SK-N-SH (cell line): ENCODE results near the gene FLT3LG. TPM values are rescaled to one million over a fixed set of nuclear protein-coding genes. Genes with fewer than 3 reads are reported as not detected.

Experiments
- CTCF ChIA-PET: fragments of 300-600, 350-600 bp; formaldehyde crosslinking; extraction: SDS; loops from one replicate; lab custom pipeline; 2021; lab: Yijun Ruan, JAX
- POLR2A ChIA-PET: fragments of 350-600 bp; sonication (Branson Sonifier 250); formaldehyde crosslinking; extraction: SDS; loops from one replicate; lab custom pipeline; 2020; ENCODE audit warnings: antibody characterized with exemption, inconsistent platforms; lab: Yijun Ruan, JAX
- DNase-seq: peaks from one replicate; pipeline ENCODE4 v3.0.0; 2012
- H2AFZ ChIP-seq: fragments of 200-600 bp; sonication (generic); 2 replicates; pipeline ENCODE4 v1.8.1; 2016; ENCODE audit warnings: antibody characterized with exemption, mild to moderate bottlenecking, low read depth
- H3F3A ChIP-seq: fragments of 200-600 bp; sonication (generic); replicated peaks from 2 replicates; pipeline ENCODE3; 2016; ENCODE audit warnings: antibody characterized with exemption, mild to moderate bottlenecking; ENCODE audit not compliant: insufficient read depth
- H3K27ac ChIP-seq, 2 experiments: fragments of 200-500 bp in 1 of 2; fragments of 200-600 bp in 1 of 2; sonication (Bioruptor generic) in 1 of 2; sonication (generic), shearing (Covaris generic) in 1 of 2; 2 replicates each; pipeline versions ENCODE4 v1.5.1 to v1.6.1; 2014 to 2016; ENCODE audit warnings: low read depth in 2 of 2, inconsistent platforms in 1 of 2, low read length in 1 of 2, mild to moderate bottlenecking in 1 of 2, mixed read lengths in 1 of 2
- H3K27me3 ChIP-seq: fragments of 200-600 bp; sonication (generic), shearing (Covaris generic); 2 replicates; pipeline ENCODE4 v1.6.1; 2016; ENCODE audit warnings: mixed run types; ENCODE audit not compliant: insufficient read depth
- H3K36me3 ChIP-seq, 2 experiments: fragments of 200-500 bp in 1 of 2; fragments of 200-600 bp in 1 of 2; sonication (Bioruptor generic) in 1 of 2; sonication (generic) in 1 of 2; replicated peaks in 1 of 2; 2 replicates each; pipeline versions ENCODE3 to v1.5.1; 2014 to 2016; ENCODE audit warnings: low read length in 1 of 2, mild to moderate bottlenecking in 1 of 2; ENCODE audit not compliant: insufficient read depth in 2 of 2, control insufficient read depth in 1 of 2
- H3K4me1 ChIP-seq, 2 experiments: fragments of 200-500 bp in 1 of 2; fragments of 200-600 bp in 1 of 2; sonication (Bioruptor generic) in 1 of 2; sonication (generic), shearing (Covaris generic) in 1 of 2; 2 replicates each; pipeline versions ENCODE4 v1.5.1 to v1.6.1; 2014 to 2016; ENCODE audit warnings: low read depth in 1 of 2, low read length in 1 of 2, mixed run types in 1 of 2; ENCODE audit not compliant: insufficient read depth in 2 of 2, control insufficient read depth in 1 of 2
- H3K4me2 ChIP-seq: fragments of 200-600 bp; sonication (generic), shearing (Covaris generic); 2 replicates; pipeline ENCODE4 v1.6.1; 2017; ENCODE audit warnings: mixed run types
- H3K4me3 ChIP-seq, 2 experiments: fragments of 200-500 bp in 1 of 2; fragments of 200-600 bp in 1 of 2; sonication (Bioruptor generic) in 1 of 2; sonication (generic), shearing (Covaris generic) in 1 of 2; 2 replicates each; pipeline versions ENCODE4 v1.5.1 to v1.8.1; 2014 to 2016; ENCODE audit warnings: low read depth in 2 of 2, inconsistent platforms in 1 of 2, low read length in 1 of 2, mild to moderate bottlenecking in 1 of 2, mixed read lengths in 1 of 2, moderate library complexity in 1 of 2
- H3K79me2 ChIP-seq: fragments of 200-600 bp; sonication (generic); 2 replicates; pipeline ENCODE4 v1.8.1; 2017; ENCODE audit warnings: mild to moderate bottlenecking; ENCODE audit not compliant: insufficient read depth
- H3K9ac ChIP-seq: fragments of 200-600 bp; sonication (generic); 2 replicates; pipeline ENCODE4 v1.6.1; 2017; ENCODE audit warnings: mixed run types
- H3K9me2 ChIP-seq: fragments of 200-600 bp; sonication (generic); 2 replicates; pipeline ENCODE4 v1.6.1; 2017; ENCODE audit warnings: mixed run types
- H3K9me3 ChIP-seq: fragments of 200-600 bp; sonication (generic); 2 replicates; pipeline ENCODE4 v1.6.1; 2017; ENCODE audit warnings: mixed run types, mild to moderate bottlenecking, moderate library complexity
- H4K20me1 ChIP-seq: fragments of 200-600 bp; sonication (generic); 2 replicates; pipeline ENCODE4 v1.6.1; 2017; ENCODE audit warnings: mild to moderate bottlenecking, mixed run types; ENCODE audit not compliant: insufficient read depth
- CHD2 ChIP-seq: fragments of 150-350 bp; IDR thresholded peaks from 2 replicates; pipeline ENCODE4 v1.6.1; 2018; ENCODE audit warnings: low read length; ENCODE audit not compliant: partially characterized antibody
- FOXM1 ChIP-seq: IDR thresholded peaks from 2 replicates; pipeline ENCODE4 v1.4.0; 2012; ENCODE audit warnings: low read depth, mild to moderate bottlenecking
- JUND ChIP-seq: IDR thresholded peaks from 2 replicates; pipeline ENCODE4 v1.4.0; 2012
- RCOR1 ChIP-seq: fragments of 150-350 bp; IDR thresholded peaks from 2 replicates; pipeline ENCODE4 v1.6.1; 2017; ENCODE audit warnings: antibody characterized with exemption, low read length
- TAF1 ChIP-seq: IDR thresholded peaks from 2 replicates; pipeline ENCODE4 v1.6.1; 2012; ENCODE audit warnings: low read depth, mild to moderate bottlenecking, low read length, moderate library complexity, borderline replicate concordance
- WGBS: methylation state at CpG from one replicate; pipeline ENCODE4 v1.1.6; 2017; ENCODE audit warnings: low lambda C conversion rate; 5-methylcytosine and 5-hydroxymethylcytosine counted together
- polyA plus RNA-seq, 3 experiments: library from polyadenylated mRNA; depleted of rRNA; stranded (reverse); fragments of >200 nt; gene quantifications; 2 replicates each; pipeline ENCODE4 v1.2.3, GENCODE V29; 2012
- TF ChIP-seq, protein P1 (sequence below): fragments of 150-350 bp; IDR thresholded peaks from 2 replicates; pipeline ENCODE4 v1.6.1; 2016; ENCODE audit warnings: mild to moderate bottlenecking, low read depth, low read length
- TF ChIP-seq, protein P2 (sequence below): IDR thresholded peaks from 2 replicates; pipeline ENCODE4 v1.4.0; 2012; ENCODE audit warnings: low read depth

Gene FLT3LG
- polyA plus RNA-seq, 1 of the 3 experiments (the other 2 are of a cell fraction): 6.4 TPM

DNA sequence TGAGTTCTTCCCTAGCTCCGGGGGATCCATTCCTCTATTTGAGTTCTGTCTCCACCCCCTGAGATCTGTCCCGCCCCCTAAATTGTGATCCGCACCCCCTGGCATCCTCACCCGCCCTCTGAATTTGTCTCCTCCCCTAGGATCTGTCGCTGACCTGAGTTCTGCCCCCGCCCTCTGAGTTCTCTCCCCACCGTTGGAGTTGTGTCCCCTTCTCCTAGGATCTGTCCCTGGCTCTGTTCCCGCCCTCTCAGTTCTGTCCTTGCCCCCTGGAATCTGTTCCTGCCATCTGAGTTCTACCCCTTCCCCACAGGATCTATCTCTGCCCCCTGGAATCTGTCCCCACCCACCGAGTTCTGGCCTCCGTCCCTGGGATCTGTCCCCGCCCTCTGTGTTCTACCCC, 31.7 kb upstream of the FLT3LG start:
- POLR2A ChIA-PET: interaction anchor here (1.4 kb wide), 1 partner anchor 9 kb away, joined by 4 read pairs; the partner anchor contains the start of gene PIH1D1
- peak overlapping the region; percentile 96 for H3K4me2 ChIP-seq
- no peaks in the 10 kb centered on the region for H3K9me2 ChIP-seq
- DNase-seq: no peak
- H3K9me3 ChIP-seq: no peaks in the 10 kb centered on the region
- H3K27ac ChIP-seq: no peak overlapping the region; a peak in 1 of 4 replicates
- TF ChIP-seq JUND: no peak
- TF ChIP-seq, protein P1, sequence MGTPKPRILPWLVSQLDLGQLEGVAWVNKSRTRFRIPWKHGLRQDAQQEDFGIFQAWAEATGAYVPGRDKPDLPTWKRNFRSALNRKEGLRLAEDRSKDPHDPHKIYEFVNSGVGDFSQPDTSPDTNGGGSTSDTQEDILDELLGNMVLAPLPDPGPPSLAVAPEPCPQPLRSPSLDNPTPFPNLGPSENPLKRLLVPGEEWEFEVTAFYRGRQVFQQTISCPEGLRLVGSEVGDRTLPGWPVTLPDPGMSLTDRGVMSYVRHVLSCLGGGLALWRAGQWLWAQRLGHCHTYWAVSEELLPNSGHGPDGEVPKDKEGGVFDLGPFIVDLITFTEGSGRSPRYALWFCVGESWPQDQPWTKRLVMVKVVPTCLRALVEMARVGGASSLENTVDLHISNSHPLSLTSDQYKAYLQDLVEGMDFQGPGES: no peak
- H3K27me3 ChIP-seq: peaks cover 44% of the 10 kb centered on the region
- 3% methylated on average over 11 of the region's 11 CpGs for WGBS
- H3F3A ChIP-seq: peaks cover 22% of the 10 kb centered on the region
- H3K9ac ChIP-seq: no peak overlapping the region
- peak overlapping the region; percentile 76; the same call in 1 of the 2 replicates for H2AFZ ChIP-seq
- no peaks in the 10 kb centered on the region; the same call in 1 of the 2 replicates for H4K20me1 ChIP-seq
- no peaks in the 10 kb centered on the region for H3K79me2 ChIP-seq
- peaks cover 0 to 4% of the 10 kb centered on the region in 2 experiments for H3K36me3 ChIP-seq
- H3K4me1 ChIP-seq: peaks cover 0 to 22% of the 10 kb centered on the region in 2 experiments; a peak in 1 of 4 replicates
- H3K4me3 ChIP-seq: peak overlapping the region; percentile 59 to 62
- CTCF ChIA-PET: interaction anchor here (1.0 to 11.2 kb wide), 15 partner anchors 8 to 213 kb away, joined by 3 to 149 read pairs (median 5); partner anchors contain the start of genes DKKL1, KASH5 and PIH1D1

DNA sequence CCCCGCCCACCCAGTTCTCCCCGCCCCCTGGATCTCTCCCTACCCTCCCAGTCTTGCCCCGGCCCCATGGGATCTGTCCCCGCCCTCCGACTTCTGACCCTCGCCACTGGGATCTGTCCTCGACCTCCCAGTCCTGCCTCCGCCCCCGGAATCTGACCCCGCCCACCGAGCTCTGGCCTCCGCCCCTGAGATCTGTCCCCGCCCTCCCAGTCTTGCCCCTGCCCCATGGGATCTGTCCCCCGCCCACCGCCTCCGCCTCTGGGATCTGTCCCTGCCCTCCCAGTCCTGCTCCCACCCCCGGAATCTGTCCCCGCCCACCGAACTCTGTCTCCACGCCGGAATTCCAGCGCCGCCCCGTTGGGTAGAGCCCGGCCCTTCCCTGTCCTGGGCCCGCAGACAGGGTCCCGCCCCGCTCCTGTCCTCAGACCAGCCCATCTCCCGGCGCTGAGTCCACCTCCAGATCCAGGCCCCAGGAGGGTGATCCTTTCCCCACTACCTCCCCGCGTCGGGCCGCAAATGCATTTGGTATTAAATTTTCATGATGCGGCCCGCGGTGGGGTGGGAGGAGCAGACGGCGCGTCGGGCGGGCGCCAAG, 31.1 kb upstream of the FLT3LG start:
- H3K27ac ChIP-seq: peak overlapping the region; percentile 54 to 79
- H3K9me2 ChIP-seq: no peaks in the 10 kb centered on the region
- ChIA-PET CTCF (interaction anchor here (0.7 to 11.2 kb wide), 19 partner anchors 8 to 214 kb away, joined by 3 to 149 read pairs (median 5); partner anchors contain the start of genes DKKL1, KASH5 and PIH1D1), POLR2A (interaction anchor here (1.4 kb wide), 1 partner anchor 9 kb away, joined by 4 read pairs; the partner anchor contains the start of gene PIH1D1)
- TF ChIP-seq TAF1 (no peak), CHD2 (no peak), RCOR1 (no peak), FOXM1 (no peak)
- TF ChIP-seq, protein P2, sequence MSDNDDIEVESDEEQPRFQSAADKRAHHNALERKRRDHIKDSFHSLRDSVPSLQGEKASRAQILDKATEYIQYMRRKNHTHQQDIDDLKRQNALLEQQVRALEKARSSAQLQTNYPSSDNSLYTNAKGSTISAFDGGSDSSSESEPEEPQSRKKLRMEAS: no peak
- H3K4me3 ChIP-seq: peak overlapping the region; percentile 62 to 66
- peak overlapping the region; percentile 57; the same call in 1 of the 2 replicates for H3K9ac ChIP-seq
- H3F3A ChIP-seq: peaks cover 22% of the 10 kb centered on the region
- H3K79me2 ChIP-seq: no peaks in the 10 kb centered on the region
- peaks cover 0 to 22% of the 10 kb centered on the region in 2 experiments; a peak in 1 of 4 replicates for H3K4me1 ChIP-seq
- 2% methylated on average over 42 of the region's 43 CpGs for WGBS
- DNase-seq: peak; percentile 91
- peaks cover 39% of the 10 kb centered on the region for H3K27me3 ChIP-seq
- H3K4me2 ChIP-seq: peak overlapping the region; percentile 96
- no peaks in the 10 kb centered on the region for H3K9me3 ChIP-seq
- H2AFZ ChIP-seq: peak overlapping the region; percentile 98
- H3K36me3 ChIP-seq: peaks cover 0 to 4% of the 10 kb centered on the region in 2 experiments
- H4K20me1 ChIP-seq: no peaks in the 10 kb centered on the region; the same call in 1 of the 2 replicates
